NK-92 (cell line): ENCODE measurements around the gene LARP1.

Experiments
- DNase-seq: peaks from one replicate; lab custom pipeline; 2025; ENCODE audit not compliant: unreplicated experiment; lab: John Stamatoyannopoulos, UW

LARP1 gene

DNA sequence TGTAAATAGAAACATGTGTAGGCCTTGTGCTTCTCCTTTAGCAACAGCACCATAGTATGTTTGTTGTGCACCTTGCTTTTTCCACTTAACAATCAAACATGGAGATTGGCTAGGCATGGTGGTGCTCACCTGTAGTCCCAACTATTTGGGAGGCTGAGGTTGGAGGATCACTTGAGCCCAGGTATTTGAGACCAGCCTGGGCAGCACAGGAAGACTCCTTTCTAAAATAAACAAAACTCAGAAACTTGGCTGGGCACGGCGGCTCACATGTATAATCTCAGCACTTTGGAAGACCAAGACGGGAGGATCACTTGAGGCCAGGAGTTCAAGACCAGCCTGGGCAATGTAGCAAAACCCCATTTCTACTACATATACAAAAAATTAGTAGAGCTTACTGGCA is 96.2 kb downstream of the LARP1 start:
- no peak for DNase-seq

DNA sequence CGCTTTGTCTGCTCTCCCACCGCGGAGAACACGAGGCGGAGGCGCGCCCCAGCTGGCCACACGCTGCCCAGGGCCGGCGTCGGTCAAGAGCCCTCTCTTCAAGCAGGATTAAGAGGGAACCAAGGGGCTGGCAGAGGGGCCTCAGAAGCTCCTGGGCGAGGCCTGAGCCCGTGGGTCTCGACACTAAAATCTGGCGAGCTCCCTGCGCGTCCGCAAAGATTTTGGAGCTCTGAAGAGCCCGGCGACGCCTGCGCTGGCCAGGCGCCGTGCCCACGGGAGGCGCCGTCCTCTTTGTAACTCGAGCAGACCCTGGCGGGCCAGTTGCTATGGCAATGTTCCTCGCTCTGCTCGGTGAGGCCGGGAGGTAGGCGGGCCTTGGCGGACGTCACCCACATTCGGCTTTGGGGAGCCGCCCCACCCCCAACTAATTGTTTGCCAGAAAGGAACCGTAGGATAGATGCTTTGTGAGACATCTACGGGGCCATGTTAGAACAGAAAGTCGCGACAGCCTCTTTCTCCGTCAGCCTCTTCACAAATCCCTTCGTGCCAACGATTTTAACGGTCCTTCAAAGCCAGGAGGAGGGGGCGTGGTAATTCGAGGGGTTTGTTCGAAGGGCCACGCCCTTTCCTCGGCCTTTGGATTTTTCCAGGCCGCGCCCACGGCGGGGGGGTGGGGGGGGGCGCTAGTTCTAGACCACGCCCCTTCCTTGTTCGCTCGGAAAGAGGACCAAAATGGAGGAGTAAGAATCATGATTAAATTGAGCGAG is 102.5 kb downstream of the LARP1 start:
- DNase-seq: no peak

DNA sequence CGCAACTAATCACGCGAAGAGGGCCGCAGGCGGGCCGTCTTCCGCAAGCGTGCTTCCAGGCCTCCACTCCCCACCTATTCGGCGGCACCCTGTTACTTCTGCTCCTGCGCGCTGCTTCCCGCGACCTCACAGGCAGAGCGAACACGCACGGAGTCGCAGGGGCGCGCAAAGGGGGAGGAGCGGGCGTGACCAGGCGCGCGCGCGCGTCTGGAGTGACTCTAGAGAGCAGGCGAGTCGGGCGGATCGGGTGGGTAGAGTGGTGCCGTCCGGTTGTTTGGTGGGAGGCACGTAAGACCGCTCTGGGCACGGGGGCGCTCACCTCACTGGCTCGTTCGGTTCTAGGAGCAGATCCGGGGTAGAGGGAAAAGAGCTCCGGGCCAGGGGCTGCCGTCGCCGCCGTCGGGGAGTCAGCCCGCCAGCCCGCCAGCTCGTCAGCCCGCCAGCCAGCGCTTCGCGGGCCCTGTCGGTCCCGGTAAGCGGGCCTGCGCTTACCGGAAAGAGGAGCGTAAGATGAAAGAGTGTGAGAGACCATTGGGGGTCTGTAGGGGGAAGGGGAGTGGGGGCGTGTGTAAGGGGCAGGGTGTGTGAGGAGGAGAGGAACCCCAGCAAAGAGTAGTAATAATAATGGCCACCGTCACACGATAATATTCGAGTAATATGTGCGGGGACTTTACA is 103.3 kb downstream of the LARP1 start, which contains the start of gene CNOT8:
TSS of gene CNOT8 (plus strand) at position 331 of the 675 bp plus-strand sequence. CDS start 4,652 bp downstream, outside the sequence.
- DNase-seq: peak; percentile 84

DNA sequence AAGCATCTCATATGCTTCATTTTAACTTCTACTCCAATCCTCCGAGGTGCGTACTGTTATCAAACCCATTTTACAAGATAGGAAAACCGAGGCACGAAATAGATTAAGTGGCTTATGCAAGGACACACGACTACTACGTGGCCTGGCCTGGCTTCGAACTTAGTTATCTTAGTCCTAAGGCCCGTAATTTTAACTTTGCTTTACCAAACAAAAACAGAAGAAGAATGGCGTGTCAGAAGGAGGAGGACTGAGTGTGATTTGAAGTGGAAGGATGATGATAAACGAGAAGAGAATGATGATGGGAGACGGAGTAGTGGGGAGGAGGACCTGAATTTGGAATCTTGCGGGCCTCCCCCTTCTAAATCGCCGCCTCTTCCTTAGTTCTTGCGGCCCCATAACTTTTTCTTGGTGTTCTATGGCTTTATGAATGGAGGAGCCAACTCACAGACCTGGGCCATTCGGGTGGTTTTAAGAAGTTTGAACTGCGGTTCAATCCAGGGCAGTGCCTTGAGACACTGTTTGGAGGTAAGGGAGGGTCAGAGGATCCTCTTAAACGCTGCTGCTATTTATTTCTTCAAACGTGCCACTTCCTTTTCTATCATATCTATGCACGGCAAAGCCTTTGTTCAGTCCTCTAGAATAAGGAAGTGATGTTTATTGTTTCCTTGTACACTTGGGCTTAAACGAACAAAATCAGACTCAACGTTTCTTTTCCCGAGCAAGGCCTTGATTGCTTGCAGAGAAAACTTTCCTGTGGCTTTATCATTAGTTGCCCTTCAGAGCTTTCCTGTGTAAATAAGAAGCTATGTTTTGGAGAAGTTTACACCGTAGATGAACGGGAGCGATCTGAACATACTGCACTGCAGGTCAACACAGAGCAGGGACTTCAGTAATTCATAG is 104.0 kb downstream of the LARP1 start:
- DNase-seq: no peak

DNA sequence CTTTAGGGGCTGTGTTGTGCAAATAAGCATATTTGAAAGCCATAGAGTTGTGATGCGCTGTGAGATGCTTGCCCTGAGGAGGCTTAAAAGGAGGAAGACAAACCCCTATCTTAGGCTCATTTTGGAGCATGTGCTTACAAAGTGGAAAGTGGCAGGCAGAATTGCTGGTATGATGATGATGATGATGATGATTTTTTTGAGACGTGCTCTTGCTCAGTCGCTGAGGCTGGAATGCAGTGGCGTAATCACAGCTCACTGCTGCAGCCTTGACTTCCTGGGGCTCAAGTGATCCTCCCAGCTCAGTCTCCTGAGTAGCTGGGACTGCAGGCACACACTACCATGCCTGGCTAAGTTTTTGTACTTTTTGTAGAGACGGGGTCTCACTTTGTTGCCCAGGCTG is 104.9 kb downstream of the LARP1 start:
- no peak for DNase-seq

DNA sequence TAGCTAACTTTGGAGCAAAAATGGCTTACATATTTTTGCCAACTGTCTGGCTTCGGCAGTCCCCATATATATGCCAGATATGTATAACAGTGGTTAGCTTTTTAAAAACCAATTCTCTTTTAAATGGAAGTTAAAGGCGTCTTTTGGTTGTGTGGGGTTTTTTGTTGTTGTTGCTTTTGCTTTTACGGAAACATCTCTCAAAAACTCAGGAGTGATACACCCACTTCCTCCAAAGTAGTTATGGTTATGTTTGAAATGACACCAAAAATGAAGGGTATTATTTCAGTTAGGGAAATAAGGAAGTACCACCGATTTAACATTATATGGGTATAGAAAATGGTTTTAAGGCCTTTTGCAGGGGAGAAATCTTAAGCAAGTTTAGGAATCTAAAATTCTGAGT is 105.6 kb downstream of the LARP1 start:
- DNase-seq: no peak

DNA sequence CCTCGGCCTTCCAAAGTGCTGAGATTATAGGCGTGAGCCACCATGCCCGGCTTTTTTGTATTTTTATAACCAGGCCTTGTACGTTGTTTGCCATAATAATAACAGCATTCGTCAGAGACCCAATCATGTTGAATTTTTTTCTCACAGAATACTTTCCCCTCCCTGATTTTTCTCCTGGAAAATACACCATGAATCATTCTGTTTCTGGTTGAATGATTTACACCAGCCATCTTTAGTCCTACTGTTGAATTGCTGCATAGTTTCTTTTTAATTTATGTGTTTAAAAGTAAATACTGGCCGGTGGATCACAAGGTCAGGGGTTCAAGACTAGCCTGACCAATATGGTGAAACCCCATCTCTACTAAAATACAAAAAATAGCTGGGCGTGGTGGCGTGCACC is 106.8 kb downstream of the LARP1 start:
- no peak for DNase-seq

DNA sequence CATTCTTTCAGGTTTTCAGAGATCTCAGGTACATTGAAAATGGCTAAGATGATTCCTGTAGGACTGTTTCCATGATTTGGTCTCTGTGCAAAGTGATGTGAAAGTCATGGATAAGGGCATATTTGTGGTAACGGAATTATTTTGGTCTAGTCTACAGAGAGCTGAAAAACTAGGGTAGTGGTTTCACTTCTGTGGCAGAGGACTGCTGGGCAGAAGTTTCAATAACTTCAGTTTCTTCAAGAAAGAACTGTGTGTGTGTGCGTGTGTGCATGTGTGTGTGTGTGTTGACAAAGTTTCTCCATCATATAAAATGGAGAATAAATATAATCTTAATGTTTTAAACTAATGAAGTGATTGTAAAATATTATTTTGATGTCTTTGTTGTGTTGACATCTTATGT is 107.6 kb downstream of the LARP1 start:
- no peak for DNase-seq

DNA sequence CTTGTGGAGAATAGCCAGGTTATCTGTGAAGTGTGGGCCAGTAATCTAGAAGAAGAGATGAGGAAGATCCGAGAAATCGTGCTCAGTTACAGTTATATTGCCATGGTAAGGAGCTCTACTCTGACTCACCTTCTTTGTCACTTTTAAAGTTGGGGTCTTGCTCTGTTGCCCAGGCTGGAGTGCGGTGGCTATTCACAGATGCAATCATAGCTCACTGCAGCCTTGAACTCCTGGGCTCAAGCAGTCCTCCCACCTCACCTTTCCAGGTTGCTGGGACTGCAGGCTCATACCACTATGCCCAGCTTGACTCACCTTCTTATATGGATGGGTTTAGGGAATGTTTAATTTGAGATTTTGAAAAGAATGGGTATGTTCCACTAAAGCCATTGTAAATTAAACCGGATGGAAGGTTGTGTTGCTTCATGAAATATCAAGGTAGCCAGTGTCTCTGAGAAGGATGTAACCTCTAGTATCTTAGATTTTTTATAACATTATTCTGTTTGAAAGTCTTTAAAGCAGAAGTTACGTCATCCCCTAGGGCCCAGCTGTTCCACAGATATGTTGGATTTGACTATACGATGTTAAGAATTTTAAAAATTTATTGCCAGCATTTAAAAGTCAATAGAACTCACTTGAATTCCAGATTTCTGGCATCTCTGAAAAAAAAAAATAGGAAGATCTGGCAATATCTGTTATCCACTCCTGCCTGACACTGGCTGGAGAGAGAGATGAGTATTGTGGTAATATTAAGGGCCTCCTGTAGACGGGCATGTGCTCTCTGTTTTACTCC is 108.3 kb downstream of the LARP1 start:
- no peak for DNase-seq

DNA sequence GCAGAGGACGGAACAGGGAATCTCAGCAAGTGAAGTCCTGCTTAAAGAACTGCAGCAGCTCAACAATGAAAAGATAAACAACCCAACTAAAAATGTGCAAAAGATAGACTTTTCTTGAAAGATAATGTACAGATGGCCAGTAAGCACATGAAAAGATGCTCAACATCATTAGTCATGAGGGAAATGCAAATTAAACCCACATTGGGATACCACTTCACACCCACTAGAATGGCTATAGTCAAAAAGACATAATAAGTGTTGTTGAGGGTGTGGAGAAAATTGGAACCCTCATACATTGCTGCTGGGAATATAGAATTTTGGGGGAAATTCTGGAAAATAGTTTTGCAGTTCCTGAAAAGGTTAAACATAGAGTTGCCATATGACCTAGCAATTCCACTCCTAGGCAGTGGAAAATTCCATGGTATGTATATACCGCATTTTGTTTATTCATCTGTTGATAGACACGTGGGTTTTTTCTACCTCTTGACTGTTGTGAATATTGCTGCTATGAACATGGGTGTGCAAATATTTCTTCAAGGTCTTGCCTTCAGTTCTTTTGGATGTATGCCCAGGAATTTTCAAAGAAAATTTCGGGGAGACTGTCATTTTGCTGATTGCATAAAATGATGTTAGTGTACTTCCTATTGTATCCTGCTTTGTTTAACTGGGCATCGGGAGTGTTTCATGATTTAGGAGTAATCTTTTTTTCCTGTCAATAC is 110.4 kb downstream of the LARP1 start:
- no peak for DNase-seq

DNA sequence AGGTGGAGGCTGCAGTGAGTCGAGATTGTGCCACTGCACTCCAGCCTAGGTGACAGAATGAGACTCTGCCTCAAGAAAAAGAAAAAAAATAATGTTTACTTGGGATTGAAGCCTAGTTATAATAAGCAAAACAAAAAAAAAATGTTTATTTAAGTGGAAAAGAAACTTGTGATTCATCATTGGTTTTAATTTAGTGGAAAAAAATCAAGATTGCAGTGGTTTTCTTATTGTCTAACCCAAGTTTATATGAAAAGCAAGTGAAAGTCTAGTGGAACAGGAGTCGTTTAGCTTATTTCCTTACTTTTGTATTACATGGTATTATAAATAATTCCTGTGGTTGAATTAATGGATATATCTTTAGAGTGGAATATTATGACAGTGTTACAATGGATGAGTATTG is 111.7 kb downstream of the LARP1 start:
- DNase-seq: no peak
